Measurements from ENCODE around the gene GEMIN5. TPM values are rescaled to one million over a fixed set of nuclear protein-coding genes. Genes with fewer than 3 reads are reported as not detected.

The GEMIN5 gene
- total RNA-seq, 2 donors from 2014 or later = 14.6 to 20.3 TPM

DNA sequence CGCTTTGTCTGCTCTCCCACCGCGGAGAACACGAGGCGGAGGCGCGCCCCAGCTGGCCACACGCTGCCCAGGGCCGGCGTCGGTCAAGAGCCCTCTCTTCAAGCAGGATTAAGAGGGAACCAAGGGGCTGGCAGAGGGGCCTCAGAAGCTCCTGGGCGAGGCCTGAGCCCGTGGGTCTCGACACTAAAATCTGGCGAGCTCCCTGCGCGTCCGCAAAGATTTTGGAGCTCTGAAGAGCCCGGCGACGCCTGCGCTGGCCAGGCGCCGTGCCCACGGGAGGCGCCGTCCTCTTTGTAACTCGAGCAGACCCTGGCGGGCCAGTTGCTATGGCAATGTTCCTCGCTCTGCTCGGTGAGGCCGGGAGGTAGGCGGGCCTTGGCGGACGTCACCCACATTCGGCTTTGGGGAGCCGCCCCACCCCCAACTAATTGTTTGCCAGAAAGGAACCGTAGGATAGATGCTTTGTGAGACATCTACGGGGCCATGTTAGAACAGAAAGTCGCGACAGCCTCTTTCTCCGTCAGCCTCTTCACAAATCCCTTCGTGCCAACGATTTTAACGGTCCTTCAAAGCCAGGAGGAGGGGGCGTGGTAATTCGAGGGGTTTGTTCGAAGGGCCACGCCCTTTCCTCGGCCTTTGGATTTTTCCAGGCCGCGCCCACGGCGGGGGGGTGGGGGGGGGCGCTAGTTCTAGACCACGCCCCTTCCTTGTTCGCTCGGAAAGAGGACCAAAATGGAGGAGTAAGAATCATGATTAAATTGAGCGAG lies 80.3 kb downstream of the GEMIN5 start:
- H3K4me3 ChIP-seq = peak overlapping the region; percentile 75 to 82
- H3K36me3 ChIP-seq = no peaks in the 10 kb centered on the region
- peaks cover 6% of the 10 kb centered on the region for H3K4me1 ChIP-seq (replicated peaks)
- peak; percentile 69 for TF ChIP-seq POLR2A (IDR thresholded peaks at IDR 0.05)
- TF ChIP-seq POLR2AphosphoS5 (IDR thresholded peaks at IDR 0.05) = peak; percentile 75
- TF ChIP-seq, protein P1, sequence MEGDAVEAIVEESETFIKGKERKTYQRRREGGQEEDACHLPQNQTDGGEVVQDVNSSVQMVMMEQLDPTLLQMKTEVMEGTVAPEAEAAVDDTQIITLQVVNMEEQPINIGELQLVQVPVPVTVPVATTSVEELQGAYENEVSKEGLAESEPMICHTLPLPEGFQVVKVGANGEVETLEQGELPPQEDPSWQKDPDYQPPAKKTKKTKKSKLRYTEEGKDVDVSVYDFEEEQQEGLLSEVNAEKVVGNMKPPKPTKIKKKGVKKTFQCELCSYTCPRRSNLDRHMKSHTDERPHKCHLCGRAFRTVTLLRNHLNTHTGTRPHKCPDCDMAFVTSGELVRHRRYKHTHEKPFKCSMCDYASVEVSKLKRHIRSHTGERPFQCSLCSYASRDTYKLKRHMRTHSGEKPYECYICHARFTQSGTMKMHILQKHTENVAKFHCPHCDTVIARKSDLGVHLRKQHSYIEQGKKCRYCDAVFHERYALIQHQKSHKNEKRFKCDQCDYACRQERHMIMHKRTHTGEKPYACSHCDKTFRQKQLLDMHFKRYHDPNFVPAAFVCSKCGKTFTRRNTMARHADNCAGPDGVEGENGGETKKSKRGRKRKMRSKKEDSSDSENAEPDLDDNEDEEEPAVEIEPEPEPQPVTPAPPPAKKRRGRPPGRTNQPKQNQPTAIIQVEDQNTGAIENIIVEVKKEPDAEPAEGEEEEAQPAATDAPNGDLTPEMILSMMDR (IDR thresholded peaks at IDR 0.05) = peak in 2 of 4 experiments; percentile 19 to 28
- H3K9me3 ChIP-seq = no peaks in the 10 kb centered on the region
- intact Hi-C loops (cut with DNase I) = loop anchor here (1.0 to 10.0 kb wide), 3 partner anchors 85 to 173 kb away; partner anchors contain the start of genes LARP1 and MRPL22
- WGBS = under 1% methylated on average over 57 of the region's 59 CpGs
- H3K27me3 ChIP-seq (replicated peaks; ENCODE audit: insufficient read depth) = no peaks in the 10 kb centered on the region
- peak; percentile 92 for DNase-seq (ENCODE audit: low spot score)
- peak overlapping the region; percentile 97 to 98 for H3K27ac ChIP-seq

DNA sequence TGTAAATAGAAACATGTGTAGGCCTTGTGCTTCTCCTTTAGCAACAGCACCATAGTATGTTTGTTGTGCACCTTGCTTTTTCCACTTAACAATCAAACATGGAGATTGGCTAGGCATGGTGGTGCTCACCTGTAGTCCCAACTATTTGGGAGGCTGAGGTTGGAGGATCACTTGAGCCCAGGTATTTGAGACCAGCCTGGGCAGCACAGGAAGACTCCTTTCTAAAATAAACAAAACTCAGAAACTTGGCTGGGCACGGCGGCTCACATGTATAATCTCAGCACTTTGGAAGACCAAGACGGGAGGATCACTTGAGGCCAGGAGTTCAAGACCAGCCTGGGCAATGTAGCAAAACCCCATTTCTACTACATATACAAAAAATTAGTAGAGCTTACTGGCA lies 86.7 kb downstream of the GEMIN5 start:
- peak overlapping the region; percentile 73 to 79 for H3K27ac ChIP-seq
- H3K4me3 ChIP-seq = no peak overlapping the region
- 86% methylated on average over 3 of the region's 3 CpGs for WGBS
- no peak for TF ChIP-seq POLR2A (IDR thresholded peaks at IDR 0.05)
- no peak for TF ChIP-seq POLR2AphosphoS5 (IDR thresholded peaks at IDR 0.05)
- TF ChIP-seq, protein P1 (IDR thresholded peaks at IDR 0.05) = no peak
- no peaks in the 10 kb centered on the region for H3K27me3 ChIP-seq (replicated peaks; ENCODE audit: insufficient read depth)
- DNase-seq (ENCODE audit: low spot score) = no peak
- no peaks in the 10 kb centered on the region for H3K36me3 ChIP-seq
- no peaks in the 10 kb centered on the region for H3K9me3 ChIP-seq
- H3K4me1 ChIP-seq (replicated peaks) = no peaks in the 10 kb centered on the region
- intact Hi-C loops (cut with DNase I) = loop anchor here (10.0 kb wide), 1 partner anchor 167 kb away; no protein-coding TSS in a partner anchor

DNA sequence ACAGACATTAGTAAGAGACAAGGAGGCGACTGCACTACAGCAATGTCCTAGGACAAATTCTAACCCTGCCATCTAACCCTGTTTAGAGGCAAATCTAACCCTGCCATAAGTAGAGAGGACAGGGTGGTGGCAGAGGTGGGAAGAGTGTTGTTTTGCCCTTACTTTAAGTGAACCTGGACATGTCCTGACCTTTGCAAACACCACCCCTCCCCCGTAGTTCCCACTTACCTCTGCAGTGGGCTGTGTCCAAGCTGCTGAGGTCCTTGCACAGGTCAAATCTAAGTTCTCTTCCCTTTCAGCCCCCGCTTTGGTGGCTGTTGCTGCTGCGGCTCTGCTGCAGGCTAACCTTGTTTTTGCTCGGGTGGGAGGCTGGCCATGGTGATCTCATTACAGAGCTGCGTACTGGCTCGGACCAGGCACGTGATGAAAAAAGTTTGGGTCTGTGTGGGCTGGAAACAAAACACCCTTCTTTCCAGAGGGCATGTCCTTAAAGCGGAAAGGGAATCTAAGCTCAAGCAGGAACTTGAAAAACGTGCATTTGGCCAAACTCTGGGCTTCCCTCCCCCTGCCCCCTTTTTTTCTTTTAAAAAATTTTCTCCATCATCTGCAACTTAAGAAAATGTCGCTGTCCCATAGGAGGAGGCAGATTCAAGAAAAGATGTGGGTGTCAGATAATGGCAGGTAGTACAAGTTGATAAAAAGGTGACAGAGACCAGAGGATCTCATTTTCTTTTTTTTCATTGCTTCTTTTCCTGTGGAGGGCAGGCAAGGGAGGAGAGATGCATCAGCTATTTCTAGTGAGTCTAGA lies 87.6 kb downstream of the GEMIN5 start, which contains the start of gene FAXDC2:
TSS of gene FAXDC2 (minus strand) at position 349 of the 808 bp plus-strand sequence. CDS start 12,425 bp downstream, outside the sequence.
- Histone ChIP-seq H3K9me3 (no peaks in the 10 kb centered on the region), H3K27me3 (replicated peaks; ENCODE audit: insufficient read depth) (no peaks in the 10 kb centered on the region), H3K4me1 (replicated peaks) (no peaks in the 10 kb centered on the region), H3K4me3 (peak within 1 kb of the TSS; percentile 36 to 38), H3K27ac (peak within 1 kb of the TSS; percentile 73 to 79), H3K36me3 (no peaks in the 10 kb centered on the region)
- TF ChIP-seq POLR2A (IDR thresholded peaks at IDR 0.05) = peak; percentile 51
- TF ChIP-seq, protein P1 (IDR thresholded peaks at IDR 0.05) = no peak
- peak; percentile 78 for TF ChIP-seq POLR2AphosphoS5 (IDR thresholded peaks at IDR 0.05)
- peak; percentile 71 for DNase-seq (ENCODE audit: low spot score)
- WGBS = 7% methylated on average over 11 of the region's 11 CpGs
- intact Hi-C loops (cut with DNase I) = loop anchor here (10.0 kb wide), 1 partner anchor 166 kb away; no protein-coding TSS in a partner anchor

DNA sequence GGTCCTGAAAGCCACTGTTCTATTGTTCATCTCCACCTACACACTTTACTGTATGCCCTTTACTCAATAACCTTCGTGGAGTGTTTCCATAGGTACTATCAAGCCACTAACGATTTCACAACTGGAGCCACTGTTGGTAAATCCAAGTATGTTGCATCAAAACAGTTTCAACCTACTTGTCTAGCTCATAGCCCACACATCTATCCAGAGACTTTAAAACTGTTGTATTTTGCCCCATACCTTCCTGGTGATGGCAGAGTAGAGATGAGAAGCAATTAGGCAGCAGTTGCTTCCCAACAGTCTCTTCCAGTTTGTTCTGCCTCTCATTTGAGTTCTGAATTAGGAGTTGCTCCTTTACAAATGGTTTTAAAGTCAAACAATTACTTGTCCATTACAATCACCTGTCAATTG lies 88.2 kb downstream of the GEMIN5 start:
- Histone ChIP-seq H3K4me1 (replicated peaks) (no peaks in the 10 kb centered on the region), H3K9me3 (no peaks in the 10 kb centered on the region), H3K36me3 (no peaks in the 10 kb centered on the region), H3K4me3 (peak overlapping the region; percentile 36 to 38), H3K27me3 (replicated peaks; ENCODE audit: insufficient read depth) (no peaks in the 10 kb centered on the region), H3K27ac (peak overlapping the region; percentile 73 to 79)
- TF ChIP-seq, protein P1 (IDR thresholded peaks at IDR 0.05) = no peak
- TF ChIP-seq POLR2A (IDR thresholded peaks at IDR 0.05) (no peak), POLR2AphosphoS5 (IDR thresholded peaks at IDR 0.05) (no peak)
- intact Hi-C loops (cut with DNase I) = loop anchor here (10.0 kb wide), 1 partner anchor 165 kb away; no protein-coding TSS in a partner anchor
- 13% methylated on average over 2 of the region's 2 CpGs for WGBS
- DNase-seq (ENCODE audit: low spot score) = no peak

All from prostate gland (tissue), 2 donors.